ENCODE measurements around the gene PRSS22. TPM values are rescaled to one million over a fixed set of nuclear protein-coding genes. Genes with fewer than 3 reads are reported as not detected.

PRSS22 gene
- total and polyA plus RNA-seq, 2 donors (not counting 1 experiment from before 2014, with no cell fraction given): not detected

DNA sequence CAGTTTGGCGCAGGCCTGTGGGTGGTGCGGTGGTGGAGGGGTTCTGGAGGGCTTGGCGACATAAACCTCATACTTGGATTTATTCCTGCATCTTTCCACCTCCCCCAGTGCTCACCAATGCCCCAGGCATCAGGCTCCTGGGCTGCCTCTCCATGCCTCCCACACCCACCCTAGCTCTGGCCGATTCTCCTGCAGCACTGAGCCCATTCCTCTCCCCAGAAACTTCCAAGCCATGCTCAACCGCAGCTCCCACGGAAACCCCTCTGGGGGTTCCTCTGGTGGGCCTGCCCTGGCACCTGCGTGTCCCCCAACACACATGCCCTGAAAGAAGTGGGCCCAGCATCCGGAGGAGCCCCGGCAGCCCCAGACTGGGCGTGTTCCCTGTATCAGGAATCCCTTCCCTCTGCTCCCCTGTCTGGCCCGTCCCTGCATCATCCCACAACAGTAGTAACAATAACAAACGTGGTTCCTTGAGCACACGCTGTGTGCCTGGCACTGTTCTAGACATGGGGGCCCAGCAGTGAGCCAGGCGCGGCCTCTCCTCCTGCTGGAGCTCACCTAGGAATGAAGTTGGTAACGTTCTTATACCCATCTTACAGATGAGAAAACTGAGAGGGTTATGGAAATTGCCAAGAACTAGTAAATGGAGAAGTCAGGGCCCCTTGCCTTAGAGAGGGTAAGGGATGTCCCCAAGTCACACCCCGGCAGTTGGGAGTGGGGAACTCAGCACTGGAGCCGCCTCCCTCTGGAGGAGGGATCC is 38.6 kb downstream of the PRSS22 start:
- intact Hi-C loops (cut with micrococcal nuclease): no loop called here
- Histone ChIP-seq H4K20me1 (ENCODE audit: control insufficient read depth, insufficient read depth, low read length, poor library complexity, severe bottlenecking) (no peaks in the 10 kb centered on the region), H3K4me1 (ENCODE audit: control insufficient read depth in 2 of 2, insufficient read depth in 2 of 2, low read length in 2 of 2) (no peaks in the 10 kb centered on the region), H3K4me2 (replicated peaks; ENCODE audit: low read depth, low read length, poor library complexity, severe bottlenecking) (no peak overlapping the region), H3K27ac (ENCODE audit: low read length in 2 of 2) (no peak overlapping the region), H3K27me3 (replicated peaks in 1 of 4; ENCODE audit: control extremely low read depth in 1 of 4, control insufficient read depth in 3 of 4, insufficient read depth in 4 of 4, low read length in 3 of 4) (peaks cover 0 to 4% (median 0%) of the 10 kb centered on the region in 4 experiments), H3K9ac (ENCODE audit: low read length) (no peak overlapping the region), H3K9me3 (ENCODE audit: control extremely low read depth in 1 of 3, control insufficient read depth in 2 of 3, insufficient read depth in 1 of 3, low read length in 2 of 3) (no peaks in the 10 kb centered on the region), H3K36me3 (replicated peaks in 1 of 2; ENCODE audit: control extremely low read depth in 1 of 2, control insufficient read depth in 1 of 2, extremely low read depth in 1 of 2, insufficient read depth in 2 of 2, low read length in 1 of 2) (no peaks in the 10 kb centered on the region), H3K4me3 (ENCODE audit: control extremely low read depth in 1 of 5, extremely low read depth in 1 of 5, insufficient read depth in 1 of 5, low read depth in 2 of 5, low read length in 4 of 5) (no peak overlapping the region), H2AFZ (ENCODE audit: insufficient read depth, low read depth, low read length, poor library complexity, severe bottlenecking) (no peak overlapping the region), H3K79me2 (ENCODE audit: control insufficient read depth, insufficient read depth, low read length) (no peaks in the 10 kb centered on the region)
- CTCF ChIA-PET: no interaction called here
- H3K27ac Mint-ChIP-seq: no peak overlapping the region
- 88% methylated on average over 11 of the region's 18 CpGs for WGBS (ENCODE audit: insufficient coverage)
- TF ChIP-seq, protein P1, sequence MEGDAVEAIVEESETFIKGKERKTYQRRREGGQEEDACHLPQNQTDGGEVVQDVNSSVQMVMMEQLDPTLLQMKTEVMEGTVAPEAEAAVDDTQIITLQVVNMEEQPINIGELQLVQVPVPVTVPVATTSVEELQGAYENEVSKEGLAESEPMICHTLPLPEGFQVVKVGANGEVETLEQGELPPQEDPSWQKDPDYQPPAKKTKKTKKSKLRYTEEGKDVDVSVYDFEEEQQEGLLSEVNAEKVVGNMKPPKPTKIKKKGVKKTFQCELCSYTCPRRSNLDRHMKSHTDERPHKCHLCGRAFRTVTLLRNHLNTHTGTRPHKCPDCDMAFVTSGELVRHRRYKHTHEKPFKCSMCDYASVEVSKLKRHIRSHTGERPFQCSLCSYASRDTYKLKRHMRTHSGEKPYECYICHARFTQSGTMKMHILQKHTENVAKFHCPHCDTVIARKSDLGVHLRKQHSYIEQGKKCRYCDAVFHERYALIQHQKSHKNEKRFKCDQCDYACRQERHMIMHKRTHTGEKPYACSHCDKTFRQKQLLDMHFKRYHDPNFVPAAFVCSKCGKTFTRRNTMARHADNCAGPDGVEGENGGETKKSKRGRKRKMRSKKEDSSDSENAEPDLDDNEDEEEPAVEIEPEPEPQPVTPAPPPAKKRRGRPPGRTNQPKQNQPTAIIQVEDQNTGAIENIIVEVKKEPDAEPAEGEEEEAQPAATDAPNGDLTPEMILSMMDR (IDR thresholded peaks at IDR 0.05): no peak
- no peak for TF ChIP-seq EZH2 (IDR thresholded peaks at IDR 0.05; ENCODE audit: borderline replicate concordance, insufficient read depth, low read depth, low read length, poor library complexity, severe bottlenecking)
- H3K4me1 Mint-ChIP-seq: no peaks in the 10 kb centered on the region
- POLR2A ChIA-PET: no interaction called here
- H3K27me3 Mint-ChIP-seq: peaks cover 7% of the 10 kb centered on the region
- no peak for DNase-seq
- ATAC-seq (ENCODE audit: low read depth): no peak
- no peaks in the 10 kb centered on the region for H3K9me3 Mint-ChIP-seq (ENCODE audit: insufficient read depth)
- H3K4me3 Mint-ChIP-seq: no peak overlapping the region

DNA sequence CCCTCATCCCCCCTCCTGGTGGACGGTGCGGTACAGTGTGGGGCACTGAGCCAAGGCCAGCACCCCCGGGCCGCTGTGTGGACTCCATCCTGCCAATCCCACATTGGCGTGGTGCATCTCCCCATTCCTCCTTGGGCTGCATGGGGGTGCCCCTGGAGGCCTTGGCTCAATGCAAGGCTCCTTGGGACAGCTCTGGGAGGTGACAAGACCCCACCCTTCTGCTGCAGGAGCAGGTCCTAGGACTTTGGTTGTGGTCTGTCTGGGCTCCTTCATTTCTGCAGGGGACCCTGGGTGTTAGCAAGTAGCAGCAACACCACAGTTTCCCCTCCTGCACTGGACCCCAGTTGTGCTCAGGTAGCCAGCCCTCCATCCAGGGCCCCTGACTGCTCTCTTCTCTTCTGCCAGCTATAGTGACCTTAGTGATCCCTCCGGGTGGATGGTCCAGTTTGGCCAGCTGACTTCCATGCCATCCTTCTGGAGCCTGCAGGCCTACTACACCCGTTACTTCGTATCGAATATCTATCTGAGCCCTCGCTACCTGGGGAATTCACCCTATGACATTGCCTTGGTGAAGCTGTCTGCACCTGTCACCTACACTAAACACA is 39.6 kb downstream of the PRSS22 start:
- H3K27me3 ChIP-seq (replicated peaks in 1 of 4; ENCODE audit: control extremely low read depth in 1 of 4, control insufficient read depth in 3 of 4, insufficient read depth in 4 of 4, low read length in 3 of 4): peaks cover 0 to 4% (median 0%) of the 10 kb centered on the region in 4 experiments
- 91% methylated on average over 10 of the region's 10 CpGs for WGBS (ENCODE audit: insufficient coverage)
- H3K4me3 Mint-ChIP-seq: no peak overlapping the region
- H3K9me3 ChIP-seq (ENCODE audit: control extremely low read depth in 1 of 3, control insufficient read depth in 2 of 3, insufficient read depth in 1 of 3, low read length in 2 of 3): no peaks in the 10 kb centered on the region
- H3K4me3 ChIP-seq (ENCODE audit: control extremely low read depth in 1 of 5, extremely low read depth in 1 of 5, insufficient read depth in 1 of 5, low read depth in 2 of 5, low read length in 4 of 5): no peak overlapping the region
- ChIA-PET CTCF (no interaction called here), POLR2A (no interaction called here)
- peaks cover 11% of the 10 kb centered on the region for H3K27me3 Mint-ChIP-seq
- no peaks in the 10 kb centered on the region for H3K4me1 ChIP-seq (ENCODE audit: control insufficient read depth in 2 of 2, insufficient read depth in 2 of 2, low read length in 2 of 2)
- ATAC-seq (ENCODE audit: low read depth) (no peak), DNase-seq (no peak)
- H3K9ac ChIP-seq (ENCODE audit: low read length): no peak overlapping the region
- H3K27ac Mint-ChIP-seq: no peak overlapping the region
- intact Hi-C loops (cut with micrococcal nuclease): no loop called here
- no peaks in the 10 kb centered on the region for H3K9me3 Mint-ChIP-seq (ENCODE audit: insufficient read depth)
- no peak overlapping the region for H3K4me2 ChIP-seq (replicated peaks; ENCODE audit: low read depth, low read length, poor library complexity, severe bottlenecking)
- H2AFZ ChIP-seq (ENCODE audit: insufficient read depth, low read depth, low read length, poor library complexity, severe bottlenecking): no peak overlapping the region
- H3K36me3 ChIP-seq (replicated peaks in 1 of 2; ENCODE audit: control extremely low read depth in 1 of 2, control insufficient read depth in 1 of 2, extremely low read depth in 1 of 2, insufficient read depth in 2 of 2, low read length in 1 of 2): no peaks in the 10 kb centered on the region
- no peaks in the 10 kb centered on the region for H3K79me2 ChIP-seq (ENCODE audit: control insufficient read depth, insufficient read depth, low read length)
- H3K4me1 Mint-ChIP-seq: no peaks in the 10 kb centered on the region
- H4K20me1 ChIP-seq (ENCODE audit: control insufficient read depth, insufficient read depth, low read length, poor library complexity, severe bottlenecking): no peaks in the 10 kb centered on the region
- TF ChIP-seq, protein P1 (IDR thresholded peaks at IDR 0.05): no peak
- TF ChIP-seq EZH2 (IDR thresholded peaks at IDR 0.05; ENCODE audit: borderline replicate concordance, insufficient read depth, low read depth, low read length, poor library complexity, severe bottlenecking): no peak
- no peak overlapping the region for H3K27ac ChIP-seq (ENCODE audit: low read length in 2 of 2)

Measured in B cell (primary cell).